C1 segment of cervical spinal cord (tissue), 14 donors: ENCODE results near the gene WLS.

Experiments
- DNase-seq, 14 donors: peaks; one replicate each; lab custom pipeline; 2025; lab: John Stamatoyannopoulos, UW

WLS gene

GRCh38 chr1:68228851-68229250, 3.5 kb downstream of the WLS start:
- no peak for DNase-seq

- no peak for DNase-seq
These were observed 4.7 kb downstream of the WLS start for GRCh38 chr1:68227598-68227997.

- no peak for DNase-seq
These were observed 6.5 kb downstream of the WLS start for GRCh38 chr1:68225781-68226180.

- DNase-seq = no peak
These were observed 8.6 kb downstream of the WLS start for GRCh38 chr1:68223687-68224086.

- no peak for DNase-seq
These were observed 10.3 kb downstream of the WLS start for GRCh38 chr1:68221980-68222373.

GRCh38 chr1:68221001-68221979, 11.0 kb downstream of the WLS start:
- DNase-seq = no peak

GRCh38 chr1:68220420-68220819, 11.9 kb downstream of the WLS start:
- DNase-seq = no peak

- no peak for DNase-seq
These were observed 13.8 kb downstream of the WLS start for GRCh38 chr1:68218490-68218889.

GRCh38 chr1:68217618-68218017, 14.7 kb downstream of the WLS start:
- no peak for DNase-seq

GRCh38 chr1:68217060-68217554, 15.2 kb downstream of the WLS start:
- DNase-seq = peak in 2 of 14 donors; percentile 7 to 44

GRCh38 chr1:68216089-68216772, 16.1 kb downstream of the WLS start:
- no peak for DNase-seq

- peak in 1 of 14 donors; percentile 16 for DNase-seq
These were observed 18.5 kb downstream of the WLS start for GRCh38 chr1:68213843-68214242.

GRCh38 chr1:68211761-68212380, 20.5 kb downstream of the WLS start:
- no peak for DNase-seq

GRCh38 chr1:68210829-68211228, 21.5 kb downstream of the WLS start:
- no peak for DNase-seq

GRCh38 chr1:68210027-68210426, 22.3 kb downstream of the WLS start:
- no peak for DNase-seq

GRCh38 chr1:68206848-68207689, 25.3 kb downstream of the WLS start:
- DNase-seq = no peak

- no peak for DNase-seq
These were observed 26.4 kb downstream of the WLS start for GRCh38 chr1:68205794-68206358.

GRCh38 chr1:68204977-68205630, 27.2 kb downstream of the WLS start:
- no peak for DNase-seq

GRCh38 chr1:68202239-68202832, 30.0 kb downstream of the WLS start:
- DNase-seq = no peak
